HEK293T (cell line): ENCODE measurements around the gene GNB1L.

Experiments used
- FOXK2 ChIP-seq: fragments of 450-650 bp; IDR thresholded peaks from 2 replicates; pipeline ENCODE4 v1.6.1; 2016; ENCODE audit warnings: mild to moderate bottlenecking
- HDGF ChIP-seq: fragments of 450-650 bp; IDR thresholded peaks from 2 replicates; pipeline ENCODE4 v1.6.1; 2017; ENCODE audit warnings: antibody characterized with exemption, borderline replicate concordance
- SUZ12 ChIP-seq: fragments of 450-650 bp; IDR thresholded peaks from 2 replicates; pipeline ENCODE4 v1.6.1; 2016; ENCODE audit warnings: mild to moderate bottlenecking
- TARDBP ChIP-seq: fragments of 450-650 bp; IDR thresholded peaks from 2 replicates; pipeline ENCODE4 v1.6.1; 2016

- TF ChIP-seq SUZ12 (no peak), HDGF (no peak), FOXK2 (no peak), TARDBP (no peak)
These were observed 12.9 kb downstream of the GNB1L start for GRCh38 chr22:19841641-19842392.
